Activated CD4-positive, alpha-beta T cell treated with anti-CD3 and anti-CD28 coated beads, Interleukin-2, amount 10 ng/mL, durations not matched to agents 24 days and 14 days (primary cell): Measurements from ENCODE around the gene ALPK1. TPM values are rescaled to one million over a fixed set of nuclear protein-coding genes. Genes with fewer than 3 reads are reported as not detected.

Source experiments
- DNase-seq: peaks from one replicate; pipeline ENCODE4 v3.0.0; 2022
- H3K27ac Mint-ChIP-seq: one replicate; pipeline ENCODE4 v1.8.0; 2022; ENCODE audit warnings: mild to moderate bottlenecking, mixed read lengths
- H3K27me3 Mint-ChIP-seq: one replicate; pipeline ENCODE4 v1.8.0; 2022; ENCODE audit warnings: mixed read lengths
- H3K36me3 Mint-ChIP-seq: one replicate; pipeline ENCODE4 v1.8.0; 2022; ENCODE audit warnings: low read depth, mild to moderate bottlenecking, mixed read lengths
- H3K4me1 Mint-ChIP-seq: one replicate; pipeline ENCODE4 v1.8.0; 2021; ENCODE audit warnings: mixed read lengths
- H3K4me3 Mint-ChIP-seq: one replicate; pipeline ENCODE4 v1.8.0; 2022; ENCODE audit warnings: mild to moderate bottlenecking, moderate library complexity, mixed read lengths
- H3K9me3 Mint-ChIP-seq: one replicate; pipeline ENCODE4 v1.8.0; 2021; ENCODE audit warnings: mixed read lengths
- intact Hi-C: fragments of 100-400 bp; cut with micrococcal nuclease; formaldehyde crosslinking; loops from one replicate; pipeline ENCODE4 v1.15.1; 2023
- total RNA-seq: library from RNA; stranded (reverse); gene quantifications from 2 replicates; pipeline ENCODE4 v1.2.3, GENCODE V29; 2022

Gene ALPK1
- total RNA-seq, 1 donor from 2014 or later: 9.1 TPM

- H3K4me1 Mint-ChIP-seq: no peaks in the 10 kb centered on the region
- H3K27me3 Mint-ChIP-seq: no peaks in the 10 kb centered on the region
- no peaks in the 10 kb centered on the region for H3K9me3 Mint-ChIP-seq
- peaks cover 18% of the 10 kb centered on the region for H3K36me3 Mint-ChIP-seq
- intact Hi-C loops: loop anchor here (1.0 to 10.0 kb wide), 5 partner anchors 196 to 607 kb away; partner anchors contain the start of genes LARP7 and ZGRF1
- no peak overlapping the region for H3K27ac Mint-ChIP-seq
- DNase-seq: peak; percentile 64
- no peak overlapping the region for H3K4me3 Mint-ChIP-seq
Observed at GRCh38 chr4:112327965-112328733, 31.0 kb downstream of the ALPK1 start.

- Mint-ChIP-seq H3K27me3 (no peaks in the 10 kb centered on the region), H3K4me1 (no peaks in the 10 kb centered on the region)
- intact Hi-C loops: loop anchor here (1.0 to 10.0 kb wide), 5 partner anchors 196 to 606 kb away; partner anchors contain the start of genes LARP7 and ZGRF1
Observed at GRCh38 chr4:112328734-112329130, 31.6 kb downstream of the ALPK1 start.

GRCh38 chr4:112329672-112330375 is 32.7 kb downstream of the ALPK1 start:
- Mint-ChIP-seq H3K27me3 (no peaks in the 10 kb centered on the region), H3K36me3 (peaks cover 19% of the 10 kb centered on the region), H3K4me3 (no peak overlapping the region), H3K9me3 (no peaks in the 10 kb centered on the region), H3K27ac (no peak overlapping the region), H3K4me1 (no peaks in the 10 kb centered on the region)
- DNase-seq: no peak
- intact Hi-C loops: loop anchor here (10.0 kb wide), 2 partner anchors 305 to 605 kb away; partner anchors contain the start of genes LARP7 and ZGRF1

More at GRCh38 chr4:112328734-112329130, 31.6 kb downstream of the ALPK1 start:
- no peak overlapping the region for H3K4me3 Mint-ChIP-seq
- H3K9me3 Mint-ChIP-seq: no peaks in the 10 kb centered on the region
- DNase-seq: no peak
- H3K36me3 Mint-ChIP-seq: peaks cover 20% of the 10 kb centered on the region
- H3K27ac Mint-ChIP-seq: no peak overlapping the region

- DNase-seq: no peak
- H3K9me3 Mint-ChIP-seq: no peaks in the 10 kb centered on the region
Observed at GRCh38 chr4:112330921-112331320, 33.8 kb downstream of the ALPK1 start.

GRCh38 chr4:112332398-112332797 is 35.2 kb downstream of the ALPK1 start:
- no peaks in the 10 kb centered on the region for H3K27me3 Mint-ChIP-seq
- no peaks in the 10 kb centered on the region for H3K4me1 Mint-ChIP-seq
- H3K36me3 Mint-ChIP-seq: peaks cover 18% of the 10 kb centered on the region
- H3K4me3 Mint-ChIP-seq: no peak overlapping the region
- no peaks in the 10 kb centered on the region for H3K9me3 Mint-ChIP-seq
- intact Hi-C loops: no loop called here
- H3K27ac Mint-ChIP-seq: no peak overlapping the region
- no peak for DNase-seq

More at GRCh38 chr4:112330921-112331320, 33.8 kb downstream of the ALPK1 start:
- no peaks in the 10 kb centered on the region for H3K4me1 Mint-ChIP-seq
- intact Hi-C loops: no loop called here
- H3K4me3 Mint-ChIP-seq: no peak overlapping the region
- H3K36me3 Mint-ChIP-seq: peaks cover 18% of the 10 kb centered on the region
- H3K27me3 Mint-ChIP-seq: no peaks in the 10 kb centered on the region
- H3K27ac Mint-ChIP-seq: no peak overlapping the region

- Mint-ChIP-seq H3K4me1 (no peaks in the 10 kb centered on the region), H3K4me3 (no peak overlapping the region), H3K36me3 (peaks cover 4% of the 10 kb centered on the region), H3K27ac (no peak overlapping the region), H3K27me3 (no peaks in the 10 kb centered on the region), H3K9me3 (no peaks in the 10 kb centered on the region)
- intact Hi-C loops: no loop called here
- DNase-seq: no peak
Observed at GRCh38 chr4:112340023-112340422, 42.9 kb downstream of the ALPK1 start.

GRCh38 chr4:112341033-112341432 is 43.9 kb downstream of the ALPK1 start:
- no peaks in the 10 kb centered on the region for H3K9me3 Mint-ChIP-seq
- intact Hi-C loops: no loop called here
- peaks cover 1% of the 10 kb centered on the region for H3K36me3 Mint-ChIP-seq
- H3K4me1 Mint-ChIP-seq: no peaks in the 10 kb centered on the region
- no peak for DNase-seq
- no peaks in the 10 kb centered on the region for H3K27me3 Mint-ChIP-seq
- no peak overlapping the region for H3K4me3 Mint-ChIP-seq
- no peak overlapping the region for H3K27ac Mint-ChIP-seq

- Mint-ChIP-seq H3K4me3 (no peak overlapping the region), H3K36me3 (peaks cover 1% of the 10 kb centered on the region), H3K4me1 (no peaks in the 10 kb centered on the region), H3K27me3 (no peaks in the 10 kb centered on the region), H3K9me3 (no peaks in the 10 kb centered on the region), H3K27ac (no peak overlapping the region)
- intact Hi-C loops: no loop called here
- DNase-seq: no peak
Observed at GRCh38 chr4:112343330-112344080, 46.3 kb downstream of the ALPK1 start.

GRCh38 chr4:112348488-112349158 is 51.5 kb downstream of the ALPK1 start:
- DNase-seq: no peak
- Mint-ChIP-seq H3K27me3 (no peaks in the 10 kb centered on the region), H3K36me3 (peaks cover 2% of the 10 kb centered on the region), H3K4me3 (no peak overlapping the region), H3K4me1 (no peaks in the 10 kb centered on the region), H3K9me3 (no peaks in the 10 kb centered on the region), H3K27ac (no peak overlapping the region)
- intact Hi-C loops: no loop called here

GRCh38 chr4:112352736-112353135 is 55.6 kb downstream of the ALPK1 start:
- Mint-ChIP-seq H3K9me3 (no peaks in the 10 kb centered on the region), H3K27me3 (no peaks in the 10 kb centered on the region), H3K4me3 (no peak overlapping the region), H3K4me1 (no peaks in the 10 kb centered on the region), H3K36me3 (peaks cover 10% of the 10 kb centered on the region), H3K27ac (no peak overlapping the region)
- intact Hi-C loops: no loop called here
- no peak for DNase-seq

- DNase-seq: no peak
- Mint-ChIP-seq H3K4me1 (no peaks in the 10 kb centered on the region), H3K27ac (no peak overlapping the region), H3K4me3 (no peak overlapping the region), H3K9me3 (peaks cover 8% of the 10 kb centered on the region), H3K27me3 (no peaks in the 10 kb centered on the region), H3K36me3 (peaks cover 16% of the 10 kb centered on the region)
- intact Hi-C loops: no loop called here
Observed at GRCh38 chr4:112355662-112356061, 58.5 kb downstream of the ALPK1 start.

GRCh38 chr4:112357453-112357852 is 60.3 kb downstream of the ALPK1 start:
- H3K4me1 Mint-ChIP-seq: no peaks in the 10 kb centered on the region
- intact Hi-C loops: no loop called here
- no peaks in the 10 kb centered on the region for H3K27me3 Mint-ChIP-seq
- H3K27ac Mint-ChIP-seq: no peak overlapping the region
- H3K4me3 Mint-ChIP-seq: no peak overlapping the region
- DNase-seq: no peak
- H3K9me3 Mint-ChIP-seq: peaks cover 19% of the 10 kb centered on the region
- peaks cover 31% of the 10 kb centered on the region for H3K36me3 Mint-ChIP-seq

- no peak overlapping the region for H3K4me3 Mint-ChIP-seq
- H3K27me3 Mint-ChIP-seq: no peaks in the 10 kb centered on the region
- peaks cover 21% of the 10 kb centered on the region for H3K9me3 Mint-ChIP-seq
- H3K36me3 Mint-ChIP-seq: peaks cover 33% of the 10 kb centered on the region
- H3K4me1 Mint-ChIP-seq: no peaks in the 10 kb centered on the region
- H3K27ac Mint-ChIP-seq: no peak overlapping the region
- intact Hi-C loops: no loop called here
- no peak for DNase-seq
Observed at GRCh38 chr4:112357897-112358296, 60.7 kb downstream of the ALPK1 start.
